HepG2 (cell line): ENCODE results near the gene COPZ2. TPM values are rescaled to one million over a fixed set of nuclear protein-coding genes. Genes with fewer than 3 reads are reported as not detected.
A peak's percentile ranks its signal among the peaks of the same experiment; 100 is the strongest.

ENCODE experiments used
- ATAC-seq: fragments of 200-7000 bp; cut with Tn5 transposase; 3 replicates; pipeline ENCODE4 v1.9.1; 2020; ENCODE audit warnings: mild to moderate bottlenecking, moderate library complexity
- BruUV-seq: library from RNA; stranded (reverse); fragments of 400-500 nt; replicated peaks from 2 replicates; lab custom pipeline; 2021; lab: Mats Ljungman, UMichigan
- CTCF ChIA-PET: fragments of 300-600 bp; formaldehyde crosslinking; extraction: SDS; loops from one replicate; lab custom pipeline; 2021; ENCODE audit warnings: low total read pairs, inconsistent platforms, low intra/inter-chr PET ratio; lab: Yijun Ruan, JAX
- POLR2A ChIA-PET: fragments of 350-600 bp; sonication (Branson Sonifier 250); formaldehyde crosslinking; loops from one replicate; lab custom pipeline; 2020; ENCODE audit warnings: antibody characterized with exemption, inconsistent platforms; lab: Yijun Ruan, JAX
- DNase-seq: peaks from one replicate; pipeline ENCODE4 v3.0.0-alpha.2; 2015; ENCODE audit warnings: low spot score
- FAIRE-seq: peaks from 3 replicates; lab custom pipeline; 2011; peaks lifted over from hg19 to GRCh38; lab: Jason Lieb, UNC
- H2AFZ ChIP-seq: one replicate; pipeline ENCODE4 v1.6.1; 2011; ENCODE audit warnings: low read length, inconsistent platforms
- H3K27ac ChIP-seq: fragments of 300-600 bp; 3 replicates; pipeline ENCODE4 v1.8.0; 2011; ENCODE audit warnings: mixed run types, mild to moderate bottlenecking, mixed read lengths, low read length, inconsistent platforms; ENCODE audit not compliant: insufficient read depth; ENCODE audit errors: extremely low read length
- H3K27me3 ChIP-seq, 2 experiments: fragments of 200-600 bp in 1 of 2; 2 replicates in 1 of 2; 3 replicates in 1 of 2; pipeline versions ENCODE4 v1.6.0 to v1.8.0; 2011; ENCODE audit warnings: low read length in 2 of 2, mild to moderate bottlenecking in 2 of 2, moderate library complexity in 2 of 2, inconsistent platforms in 1 of 2; ENCODE audit not compliant: insufficient read depth in 2 of 2, control insufficient read depth in 1 of 2
- H3K36me3 ChIP-seq, 2 experiments: fragments of 200-600 bp in 1 of 2; replicated peaks in 1 of 2; 2 replicates in 1 of 2; 3 replicates in 1 of 2; pipeline versions ENCODE4 v1.5.1 to v1.8.0; 2011; ENCODE audit warnings: low read length in 2 of 2, inconsistent platforms in 1 of 2; ENCODE audit not compliant: insufficient read depth in 2 of 2, control insufficient read depth in 1 of 2
- H3K4me1 ChIP-seq: 2 replicates; pipeline ENCODE4 v1.5.1; 2012; ENCODE audit warnings: low read length, inconsistent platforms; ENCODE audit not compliant: insufficient read depth
- H3K4me2 ChIP-seq: 2 replicates; pipeline ENCODE4 v1.6.0; 2011; ENCODE audit warnings: low read depth, low read length, inconsistent platforms
- H3K4me3 ChIP-seq, 3 experiments: fragments of 200-600 bp in 1 of 3; sonication (generic), shearing (Covaris generic) in 1 of 3; replicated peaks in 1 of 3; 2 replicates each; pipeline ENCODE4 v1.5.1; 2011 to 2016; ENCODE audit warnings: low read length in 3 of 3, inconsistent platforms in 2 of 3, low read depth in 2 of 3, mild to moderate bottlenecking in 2 of 3, control low read depth in 1 of 3, mixed read lengths in 1 of 3; ENCODE audit not compliant: insufficient read depth in 1 of 3
- H3K79me2 ChIP-seq: one replicate; pipeline ENCODE4 v1.6.1; 2011; ENCODE audit warnings: low read length, inconsistent platforms; ENCODE audit not compliant: insufficient read depth
- H3K9ac ChIP-seq: 2 replicates; pipeline ENCODE4 v1.6.0; 2011; ENCODE audit warnings: mild to moderate bottlenecking, low read depth, low read length, inconsistent platforms; ENCODE audit not compliant: insufficient read depth
- H3K9me3 ChIP-seq: 2 replicates; pipeline ENCODE4 v1.5.1; 2012; ENCODE audit warnings: mild to moderate bottlenecking, low read length
- H4K20me1 ChIP-seq: 2 replicates; pipeline ENCODE4 v1.6.0; 2011; ENCODE audit warnings: inconsistent platforms, mild to moderate bottlenecking, low read length, moderate library complexity; ENCODE audit not compliant: insufficient read depth
- HNRNPL ChIP-seq: fragments of 200-400 bp; formaldehyde crosslinking; IDR thresholded peaks from 2 replicates; pipeline ENCODE4 v1.6.1; 2017; ENCODE audit warnings: mild to moderate bottlenecking, low read depth, low read length
- MTERF4 ChIP-seq: sonication (generic); formaldehyde crosslinking; IDR thresholded peaks from 2 replicates; pipeline ENCODE4 v1.8.0; 2023; ENCODE audit warnings: mild to moderate bottlenecking, missing genetic modification reagents
- NFE2L1 ChIP-seq: sonication (generic); formaldehyde crosslinking; IDR thresholded peaks from 2 replicates; pipeline ENCODE4 v1.4.0; 2020; ENCODE audit warnings: missing genetic modification reagents, mild to moderate bottlenecking, borderline replicate concordance
- NONO ChIP-seq, 2 experiments: fragments of 450-650 bp in 1 of 2; sonication (generic) in 1 of 2; formaldehyde crosslinking in 1 of 2; IDR thresholded peaks in 1 of 2; conservative IDR thresholded peaks in 1 of 2; 2 replicates each; pipeline versions ENCODE4 v1.6.1 to v1.8.0; 2017 to 2022; ENCODE audit warnings: mild to moderate bottlenecking in 1 of 2, missing genetic modification reagents in 1 of 2, moderate library complexity in 1 of 2
- PAF1 ChIP-seq: IDR thresholded peaks from 2 replicates; pipeline ENCODE4 v1.6.1; 2016; ENCODE audit warnings: missing genetic modification reagents, missing compliant biosample characterization
- RXRB ChIP-seq: IDR thresholded peaks from 2 replicates; pipeline ENCODE4 v1.6.1; 2016; ENCODE audit warnings: borderline replicate concordance, missing genetic modification reagents, missing compliant biosample characterization
- TOPORS ChIP-seq: sonication (generic); formaldehyde crosslinking; IDR thresholded peaks from 2 replicates; pipeline ENCODE4 v1.8.0; 2023; ENCODE audit warnings: mild to moderate bottlenecking, missing genetic modification reagents
- UBTF ChIP-seq: sonication (generic); formaldehyde crosslinking; IDR thresholded peaks from 2 replicates; pipeline ENCODE4 v1.4.0; 2020; ENCODE audit warnings: mild to moderate bottlenecking, missing genetic modification reagents
- ZBTB25 ChIP-seq: IDR thresholded peaks from 2 replicates; pipeline ENCODE4 v1.6.1; 2018; ENCODE audit warnings: missing genetic modification reagents
- ZFY ChIP-seq: sonication (generic); formaldehyde crosslinking; IDR thresholded peaks from 2 replicates; pipeline ENCODE4 v1.4.0; 2020; ENCODE audit warnings: missing genetic modification reagents
- ZNF143 ChIP-seq: sonication (generic); formaldehyde crosslinking; IDR thresholded peaks from 2 replicates; pipeline ENCODE4 v1.4.0; 2020; ENCODE audit warnings: missing genetic modification reagents
- ZNF383 ChIP-seq: sonication (generic); formaldehyde crosslinking; IDR thresholded peaks from 2 replicates; pipeline ENCODE4 v1.4.0; 2020; ENCODE audit warnings: missing genetic modification reagents, mild to moderate bottlenecking, borderline replicate concordance
- ZNF800 ChIP-seq: sonication (generic); formaldehyde crosslinking; IDR thresholded peaks from 2 replicates; pipeline ENCODE4 v1.4.0; 2020; ENCODE audit warnings: missing genetic modification reagents
- WGBS: methylation state at CpG from one replicate; pipeline ENCODE4 v1.1.6; 2017; ENCODE audit warnings: low lambda C conversion rate; 5-methylcytosine and 5-hydroxymethylcytosine counted together
- in situ Hi-C: cut with HindIII; loops from 2 replicates; pipeline ENCODE4 v1.10.0; 2017; ENCODE audit warnings: low pct_unique_long_range_greater_than_20kb; ENCODE audit not compliant: extremely low pct_ligation_motif_present
- intact Hi-C: fragments of 100-400 bp; cut with micrococcal nuclease; formaldehyde crosslinking; loops from one replicate; pipeline ENCODE4 v1.10.0; 2022; ENCODE audit not compliant: unreplicated experiment
- polyA plus RNA-seq, 8 experiments: library from polyadenylated mRNA; depleted of rRNA in 3 of 8; stranded (reverse) in 7 of 8; unstranded in 1 of 8; fragments of >200 nt; fragmentation: Illumina TruSeq in 4 of 8; extraction: Trizol in 4 of 8; gene quantifications; 2 replicates each; pipeline versions ENCODE4 v1.2.1 to v1.2.3, GENCODE V29; 2011 to 2016; ENCODE audit warnings: low read depth in 4 of 8, missing spikeins in 1 of 8, mixed read lengths in 1 of 8; ENCODE audit not compliant: insufficient read depth in 1 of 8
- total RNA-seq, 5 experiments: library from RNA; depleted of rRNA; stranded (reverse); fragments of >200 nt; fragmentation: Illumina TruSeq; extraction: Trizol; gene quantifications; 2 replicates each; pipeline ENCODE4 v1.2.3, GENCODE V29; 2016; ENCODE audit warnings: low read depth in 1 of 5

COPZ2 gene
- total and polyA plus RNA-seq, 2 of the 13 experiments (the other 11 are each of a cell fraction or from before 2014, with no cell fraction given), result 0.61 to 1.5 TPM

GRCh38 chr17:48024149-48025039 is 13.2 kb downstream of the COPZ2 start (continued):
- TF ChIP-seq UBTF (CRISPR knock-in tag) (peak; percentile 9; the same call in 1 of the 2 replicates), TOPORS (no peak), NONO (IDR thresholded peaks at IDR 0.05) (no peak), NONO (CRISPR knock-in tag; conservative IDR thresholded peaks at IDR 0.05) (peak; percentile 45; the same call in 1 of the 2 replicates), RXRB (CRISPR knock-in tag) (no peak), ZFY (peak; percentile 5; the same call in 1 of the 2 replicates), ZNF143 (CRISPR knock-in tag) (no peak)

- Histone ChIP-seq H3K27ac (no peak overlapping the region), H3K79me2 (no peaks in the 10 kb centered on the region), H3K36me3 (no peaks in the 10 kb centered on the region), H3K4me1 (peaks cover 41% of the 10 kb centered on the region), H3K4me2 (peak overlapping the region; percentile 90), H3K4me3 (peak overlapping the region; percentile 44 to 77 (median 56)), H3K27me3 (peaks cover 4 to 29% of the 10 kb centered on the region in 2 experiments), H2AFZ (no peak overlapping the region), H3K9ac (peak overlapping the region; percentile 6; the same call in 1 of the 2 replicates), H3K9me3 (no peaks in the 10 kb centered on the region), H4K20me1 (no peaks in the 10 kb centered on the region)
- no TSS peak for BruUV-seq
- WGBS, result 1% methylated on average over 20 of the region's 54 CpGs
- intact Hi-C loops, result loop anchor here (2.0 to 10.0 kb wide), 3 partner anchors 77 to 431 kb away; partner anchors contain the start of genes CBX1 and SP2
- POLR2A ChIA-PET, result no interaction called here
- peak; percentile 57 for ATAC-seq
- FAIRE-seq, result no peak
- in situ Hi-C loops, result loop anchor here (10.0 kb wide), 1 partner anchor 351 kb away; no protein-coding TSS in a partner anchor
- DNase-seq, result peak; percentile 50
- CTCF ChIA-PET, result no interaction called here
- TF ChIP-seq HNRNPL (peak; percentile 96), PAF1 (CRISPR knock-in tag) (no peak), ZNF800 (CRISPR knock-in tag) (peak; percentile 83; the same call in 1 of the 2 replicates), NFE2L1 (CRISPR knock-in tag) (no peak; the same call in 1 of the 2 replicates), ZBTB25 (CRISPR knock-in tag) (no peak), ZNF383 (CRISPR knock-in tag) (no peak), MTERF4 (CRISPR knock-in tag) (0 out of 2 replicates have a peak, but pooled peaks have one; percentile 70)
These were observed 14.0 kb downstream of the COPZ2 start for GRCh38 chr17:48023400-48024148.
